Cardiac fibroblast (primary cell): ENCODE measurements around the gene SLC28A1.
A peak's percentile ranks its signal among the peaks of the same experiment; 100 is the strongest.

Experiments used
- DNase-seq, 2 donors: peaks; one replicate each; pipeline versions ENCODE4 v3.0.0 to v3.0.0-alpha.2; 2010; ENCODE audit warnings: low read depth in 2 of 2
- H3K4me3 ChIP-seq, 2 donors: replicated peaks in 1 of 2; 1 replicate in 1 of 2; 2 replicates in 1 of 2; pipeline ENCODE4 v1.5.1; 2011; ENCODE audit warnings: low read depth in 2 of 2, low read length in 2 of 2, mild to moderate bottlenecking in 2 of 2, moderate library complexity in 1 of 2
- TF ChIP-seq, protein P1 (sequence below): IDR thresholded peaks from one replicate; pipeline ENCODE4 v1.5.1; 2011; ENCODE audit warnings: low read depth, mild to moderate bottlenecking, low read length, inconsistent platforms

The SLC28A1 gene

DNA sequence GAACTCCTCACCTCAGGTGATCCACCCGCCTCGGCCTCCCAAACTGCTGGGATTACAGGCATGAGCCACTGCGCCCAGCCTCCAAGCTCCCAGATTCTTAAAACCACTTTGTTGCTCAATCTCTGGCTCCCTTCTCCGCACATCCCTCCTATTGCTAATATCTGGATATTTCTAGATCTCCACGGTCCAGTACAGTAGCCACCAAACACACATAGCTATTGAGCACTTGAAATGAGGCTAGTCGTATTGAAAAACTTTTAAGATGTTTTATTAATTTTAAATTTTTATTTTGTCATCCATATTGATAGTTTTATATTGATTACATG lies 44.3 kb downstream of the SLC28A1 start:
- DNase-seq = no peak
- TF ChIP-seq, protein P1, sequence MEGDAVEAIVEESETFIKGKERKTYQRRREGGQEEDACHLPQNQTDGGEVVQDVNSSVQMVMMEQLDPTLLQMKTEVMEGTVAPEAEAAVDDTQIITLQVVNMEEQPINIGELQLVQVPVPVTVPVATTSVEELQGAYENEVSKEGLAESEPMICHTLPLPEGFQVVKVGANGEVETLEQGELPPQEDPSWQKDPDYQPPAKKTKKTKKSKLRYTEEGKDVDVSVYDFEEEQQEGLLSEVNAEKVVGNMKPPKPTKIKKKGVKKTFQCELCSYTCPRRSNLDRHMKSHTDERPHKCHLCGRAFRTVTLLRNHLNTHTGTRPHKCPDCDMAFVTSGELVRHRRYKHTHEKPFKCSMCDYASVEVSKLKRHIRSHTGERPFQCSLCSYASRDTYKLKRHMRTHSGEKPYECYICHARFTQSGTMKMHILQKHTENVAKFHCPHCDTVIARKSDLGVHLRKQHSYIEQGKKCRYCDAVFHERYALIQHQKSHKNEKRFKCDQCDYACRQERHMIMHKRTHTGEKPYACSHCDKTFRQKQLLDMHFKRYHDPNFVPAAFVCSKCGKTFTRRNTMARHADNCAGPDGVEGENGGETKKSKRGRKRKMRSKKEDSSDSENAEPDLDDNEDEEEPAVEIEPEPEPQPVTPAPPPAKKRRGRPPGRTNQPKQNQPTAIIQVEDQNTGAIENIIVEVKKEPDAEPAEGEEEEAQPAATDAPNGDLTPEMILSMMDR = no peak
- no peak overlapping the region for H3K4me3 ChIP-seq

DNA sequence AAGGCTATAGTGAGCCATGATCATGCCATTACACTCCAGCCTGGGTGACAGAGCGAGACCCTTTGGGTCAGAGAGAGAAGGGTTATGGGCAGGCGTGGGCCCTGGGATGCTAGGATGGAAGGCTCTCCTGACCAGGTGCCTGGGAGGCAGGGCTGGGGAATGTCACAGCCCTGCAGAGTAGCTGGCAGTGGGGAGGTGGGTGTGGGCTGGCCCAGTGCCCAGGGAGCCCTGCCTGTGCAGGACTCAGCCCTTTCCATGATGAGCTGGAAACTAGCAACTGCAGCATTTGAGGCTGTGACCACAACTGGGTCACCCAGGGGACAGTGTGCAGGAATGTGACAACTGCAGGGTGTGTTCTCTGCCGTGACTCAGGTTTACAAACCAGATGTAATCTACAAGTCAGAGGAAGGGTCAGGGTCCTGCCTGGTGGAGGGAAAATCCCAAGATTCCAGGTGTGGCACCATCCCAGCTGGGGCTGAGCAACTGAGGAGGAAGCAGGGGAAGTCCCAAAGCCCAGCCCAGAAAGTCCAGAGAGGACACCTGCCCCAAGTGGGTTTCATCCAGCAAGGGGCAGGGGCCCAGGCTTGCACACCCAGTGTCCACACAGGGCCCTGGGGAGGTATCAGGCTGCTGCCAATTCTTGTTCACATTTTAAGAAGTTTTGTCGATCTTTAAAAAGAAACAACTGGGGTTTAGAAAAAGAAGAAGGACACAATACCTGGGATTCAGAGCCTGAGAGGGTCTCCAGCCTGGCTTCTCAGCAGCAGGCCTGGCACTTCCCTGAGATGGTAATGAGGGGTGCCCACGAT lies 45.5 kb downstream of the SLC28A1 start:
- DNase-seq = peak; percentile 33 to 61
- TF ChIP-seq, protein P1 = no peak
- H3K4me3 ChIP-seq = no peak overlapping the region

GRCh38 chr15:84934942-84935729 lies 50.7 kb downstream of the SLC28A1 start:
- DNase-seq = no peak
- no peak overlapping the region for H3K4me3 ChIP-seq
- TF ChIP-seq, protein P1 = peak; percentile 21

DNA sequence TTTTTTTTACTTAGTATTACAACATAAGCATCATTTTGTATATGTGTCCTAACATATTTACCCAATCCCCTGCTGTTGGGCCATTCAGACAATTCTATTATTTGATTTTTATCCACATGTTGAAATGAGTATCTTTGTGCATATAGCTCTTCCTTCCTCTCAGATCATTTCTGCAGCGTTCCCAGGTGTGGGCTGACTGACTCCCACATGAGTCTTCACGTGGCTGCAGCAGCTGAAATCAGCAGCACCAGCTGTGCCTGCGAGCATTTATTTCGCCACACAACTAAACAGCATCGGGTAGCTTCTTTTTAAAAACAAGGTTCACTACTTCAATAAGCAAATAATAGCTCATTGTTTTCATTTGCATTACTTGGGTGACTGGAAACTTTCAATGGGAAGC lies 52.7 kb downstream of the SLC28A1 start:
- H3K4me3 ChIP-seq = no peak overlapping the region
- no peak for DNase-seq
- TF ChIP-seq, protein P1 = no peak

- DNase-seq = no peak
- TF ChIP-seq, protein P1 = no peak
- no peak overlapping the region for H3K4me3 ChIP-seq
These were observed 54.3 kb downstream of the SLC28A1 start for GRCh38 chr15:84938726-84939125.

GRCh38 chr15:84940399-84940798 lies 55.9 kb downstream of the SLC28A1 start:
- DNase-seq = no peak
- no peak overlapping the region for H3K4me3 ChIP-seq
- TF ChIP-seq, protein P1 = no peak
